Tibial nerve (tissue), 4 donors: ENCODE measurements around the gene NT5DC4. TPM values are rescaled to one million over a fixed set of nuclear protein-coding genes. Genes with fewer than 3 reads are reported as not detected.

Source experiments
- DNase-seq, 2 donors: peaks; one replicate each; pipeline ENCODE4 v3.0.0-alpha.2; 2019; ENCODE audit warnings: low spot score in 2 of 2
- H3K27ac ChIP-seq, 4 donors: fragments of 200-600 bp; sonication (generic) in 3 of 4; one replicate each; pipeline ENCODE4 v1.5.1; 2017 to 2019; ENCODE audit warnings: mild to moderate bottlenecking in 1 of 4
- H3K27me3 ChIP-seq, 2 donors: fragments of 200-600 bp; sonication (generic) in 1 of 2; one replicate each; pipeline versions ENCODE4 v1.5.1 to v1.6.0; 2017 to 2019
- H3K36me3 ChIP-seq, 3 donors: fragments of 200-600 bp; sonication (generic); one replicate each; pipeline ENCODE4 v1.5.1; 2018 to 2019
- H3K4me1 ChIP-seq, 4 donors: fragments of 200-600 bp; sonication (generic) in 3 of 4; one replicate each; pipeline ENCODE4 v1.5.1; 2017 to 2019
- H3K4me3 ChIP-seq, 4 donors: fragments of 200-600 bp; sonication (generic) in 3 of 4; one replicate each; pipeline ENCODE4 v1.5.1; 2017 to 2019; ENCODE audit warnings: mild to moderate bottlenecking in 1 of 4, moderate library complexity in 1 of 4
- H3K9me3 ChIP-seq, 4 donors: fragments of 200-600 bp; sonication (generic) in 3 of 4; one replicate each; pipeline ENCODE4 v1.5.1; 2017 to 2019
- EP300 ChIP-seq, 2 donors: sonication (generic); formaldehyde crosslinking; IDR thresholded peaks; one replicate each; pipeline ENCODE4 v1.6.1; 2017; ENCODE audit warnings: antibody characterized with exemption in 2 of 2, mild to moderate bottlenecking in 1 of 2
- POLR2A ChIP-seq, 2 donors: fragments of 450-650 bp; IDR thresholded peaks; one replicate each; pipeline ENCODE4 v1.6.1; 2017; ENCODE audit warnings: antibody characterized with exemption in 2 of 2, mild to moderate bottlenecking in 2 of 2, moderate library complexity in 2 of 2
- WGBS, 2 donors: methylation state at CpG; one replicate each; pipeline ENCODE4 v1.1.5; 2018; 5-methylcytosine and 5-hydroxymethylcytosine counted together
- total RNA-seq, 4 donors: library from RNA; depleted of rRNA; stranded (reverse); fragments of >200 nt; gene quantifications; one replicate each; pipeline ENCODE4 v1.1.0, GENCODE V29; 2016
- TF ChIP-seq, protein P1 (sequence below), 5 experiments: fragments of 200-600 bp in 3 of 5; fragments of 450-650 bp in 2 of 5; sonication (generic) in 3 of 5; IDR thresholded peaks; one replicate each; pipeline ENCODE4 v1.5.1; 2016 to 2019; ENCODE audit warnings: antibody characterized with exemption in 5 of 5, mild to moderate bottlenecking in 3 of 5, moderate library complexity in 2 of 5

NT5DC4 gene
- total RNA-seq, 4 donors from 2014 or later, result not detected

DNA sequence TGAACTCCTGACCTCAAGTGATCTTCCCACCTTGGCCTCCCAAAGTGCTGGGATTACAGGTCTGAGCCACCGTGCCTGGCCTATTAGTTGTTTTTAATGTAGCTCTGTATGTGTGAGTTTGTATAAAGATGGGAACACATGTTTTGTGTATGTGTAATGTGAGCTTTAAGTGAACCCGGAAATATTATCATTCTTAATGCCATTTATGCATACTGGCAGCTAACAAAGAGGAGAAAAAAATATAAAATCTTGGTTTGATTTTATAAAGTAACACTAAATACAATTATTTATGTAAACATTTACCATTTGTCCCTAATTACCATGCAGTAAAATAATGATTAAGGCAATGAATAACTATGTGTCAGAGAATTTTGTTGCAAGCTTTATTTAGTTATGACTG, 52.7 kb downstream of the NT5DC4 start:
- no peak overlapping the region for H3K4me3 ChIP-seq
- TF ChIP-seq, protein P1, sequence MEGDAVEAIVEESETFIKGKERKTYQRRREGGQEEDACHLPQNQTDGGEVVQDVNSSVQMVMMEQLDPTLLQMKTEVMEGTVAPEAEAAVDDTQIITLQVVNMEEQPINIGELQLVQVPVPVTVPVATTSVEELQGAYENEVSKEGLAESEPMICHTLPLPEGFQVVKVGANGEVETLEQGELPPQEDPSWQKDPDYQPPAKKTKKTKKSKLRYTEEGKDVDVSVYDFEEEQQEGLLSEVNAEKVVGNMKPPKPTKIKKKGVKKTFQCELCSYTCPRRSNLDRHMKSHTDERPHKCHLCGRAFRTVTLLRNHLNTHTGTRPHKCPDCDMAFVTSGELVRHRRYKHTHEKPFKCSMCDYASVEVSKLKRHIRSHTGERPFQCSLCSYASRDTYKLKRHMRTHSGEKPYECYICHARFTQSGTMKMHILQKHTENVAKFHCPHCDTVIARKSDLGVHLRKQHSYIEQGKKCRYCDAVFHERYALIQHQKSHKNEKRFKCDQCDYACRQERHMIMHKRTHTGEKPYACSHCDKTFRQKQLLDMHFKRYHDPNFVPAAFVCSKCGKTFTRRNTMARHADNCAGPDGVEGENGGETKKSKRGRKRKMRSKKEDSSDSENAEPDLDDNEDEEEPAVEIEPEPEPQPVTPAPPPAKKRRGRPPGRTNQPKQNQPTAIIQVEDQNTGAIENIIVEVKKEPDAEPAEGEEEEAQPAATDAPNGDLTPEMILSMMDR (IDR thresholded peaks at IDR 0.05), result no peak
- TF ChIP-seq POLR2A (IDR thresholded peaks at IDR 0.05) (no peak), EP300 (IDR thresholded peaks at IDR 0.05) (no peak)
- WGBS, 2 donors, result 80 to 88% methylated on average over 2 of the region's 2 CpGs
- no peaks in the 10 kb centered on the region for H3K4me1 ChIP-seq
- no peaks in the 10 kb centered on the region for H3K27me3 ChIP-seq
- no peak overlapping the region for H3K27ac ChIP-seq
- H3K36me3 ChIP-seq, result no peaks in the 10 kb centered on the region
- no peak for DNase-seq
- no peaks in the 10 kb centered on the region for H3K9me3 ChIP-seq

GRCh38 chr2:112774536-112775285, 53.9 kb downstream of the NT5DC4 start:
- DNase-seq, result no peak
- H3K27me3 ChIP-seq, result no peaks in the 10 kb centered on the region
- no peak overlapping the region for H3K4me3 ChIP-seq
- no peaks in the 10 kb centered on the region for H3K9me3 ChIP-seq
- 94% methylated on average over 3 of the region's 3 CpGs for WGBS, 2 donors
- no peaks in the 10 kb centered on the region for H3K36me3 ChIP-seq
- no peaks in the 10 kb centered on the region for H3K4me1 ChIP-seq
- H3K27ac ChIP-seq, result no peak overlapping the region
- TF ChIP-seq EP300 (IDR thresholded peaks at IDR 0.05), result no peak
- TF ChIP-seq, protein P1 (IDR thresholded peaks at IDR 0.05), result no peak
- TF ChIP-seq POLR2A (IDR thresholded peaks at IDR 0.05), result no peak

DNA sequence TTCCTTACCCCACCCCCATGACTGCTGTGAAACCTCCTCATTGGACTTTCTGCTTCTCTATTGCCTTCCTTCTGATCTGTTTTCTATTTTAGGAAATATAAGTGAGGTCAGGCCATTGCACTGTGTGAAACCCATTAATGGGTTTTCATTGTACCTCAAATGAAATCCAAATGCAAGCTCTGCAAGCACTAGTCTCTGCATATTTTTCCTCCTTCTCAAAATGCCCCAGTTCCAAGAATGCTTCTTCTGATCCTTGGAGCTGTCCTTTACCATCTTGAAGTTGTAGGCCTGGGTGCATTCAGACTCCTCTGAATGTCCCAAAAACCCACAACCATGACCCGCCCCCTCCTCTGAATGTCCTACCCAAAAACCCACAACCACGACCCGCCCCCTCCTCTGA, 55.3 kb downstream of the NT5DC4 start:
- Histone ChIP-seq H3K36me3 (no peaks in the 10 kb centered on the region), H3K27ac (no peak overlapping the region), H3K4me1 (no peaks in the 10 kb centered on the region), H3K27me3 (no peaks in the 10 kb centered on the region), H3K4me3 (no peak overlapping the region), H3K9me3 (no peaks in the 10 kb centered on the region)
- DNase-seq, result no peak
- TF ChIP-seq, protein P1 (IDR thresholded peaks at IDR 0.05), result no peak
- no peak for TF ChIP-seq EP300 (IDR thresholded peaks at IDR 0.05)
- no peak for TF ChIP-seq POLR2A (IDR thresholded peaks at IDR 0.05)
- 85 to 91% methylated on average over 2 to 3 of the region's 3 CpGs for WGBS, 2 donors

DNA sequence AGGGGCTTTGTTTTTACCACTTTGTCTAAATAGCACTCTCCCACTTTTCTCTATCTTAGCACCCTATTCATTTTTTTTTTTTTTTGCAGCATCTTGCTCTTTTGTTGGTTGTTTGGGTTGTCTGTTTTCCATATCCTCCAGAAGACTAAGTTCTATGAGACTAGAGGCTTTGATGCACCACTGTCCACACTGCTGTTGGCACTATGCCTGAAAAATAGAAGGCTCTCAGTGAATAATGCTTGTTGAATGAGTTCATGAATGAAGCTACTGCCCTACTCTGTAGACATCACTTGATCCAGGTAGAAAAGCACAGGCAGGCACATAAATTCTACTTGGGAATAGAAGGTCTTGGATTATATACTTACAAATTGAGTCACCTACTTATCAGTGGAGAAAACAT, 56.2 kb downstream of the NT5DC4 start:
- Histone ChIP-seq H3K36me3 (no peaks in the 10 kb centered on the region), H3K27me3 (no peaks in the 10 kb centered on the region), H3K4me3 (no peak overlapping the region), H3K27ac (no peak overlapping the region), H3K4me1 (no peaks in the 10 kb centered on the region), H3K9me3 (no peaks in the 10 kb centered on the region)
- TF ChIP-seq EP300 (IDR thresholded peaks at IDR 0.05), result no peak
- TF ChIP-seq POLR2A (IDR thresholded peaks at IDR 0.05), result no peak
- TF ChIP-seq, protein P1 (IDR thresholded peaks at IDR 0.05), result no peak
- no peak for DNase-seq

DNA sequence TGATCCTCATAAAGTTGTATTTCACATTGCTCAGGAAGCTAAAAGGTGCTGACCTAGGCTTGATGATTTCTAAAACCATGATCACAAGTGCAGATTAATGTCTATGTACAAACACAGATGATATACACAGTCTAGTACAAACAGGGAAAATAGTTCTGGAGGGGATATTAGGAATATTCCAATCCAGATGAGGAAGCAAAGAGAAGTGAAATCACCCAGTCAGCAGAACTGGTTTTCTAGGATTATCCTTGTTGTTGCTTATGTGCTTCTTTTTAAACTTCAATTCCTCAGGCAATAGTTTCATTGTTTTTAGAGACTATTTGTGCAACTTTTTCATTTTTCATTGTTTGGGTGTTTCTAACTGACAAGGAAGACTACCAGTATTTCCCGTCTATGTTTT, 58.8 kb downstream of the NT5DC4 start:
- Histone ChIP-seq H3K27me3 (no peaks in the 10 kb centered on the region), H3K9me3 (no peaks in the 10 kb centered on the region), H3K4me1 (peaks cover 0 to 4% (median 0%) of the 10 kb centered on the region in 4 donors), H3K36me3 (no peaks in the 10 kb centered on the region), H3K27ac (no peak overlapping the region), H3K4me3 (no peak overlapping the region)
- WGBS, 2 donors, result 80 to 82% methylated on average over 1 of the region's 1 CpG
- TF ChIP-seq EP300 (IDR thresholded peaks at IDR 0.05), result no peak
- TF ChIP-seq, protein P1 (IDR thresholded peaks at IDR 0.05), result no peak
- no peak for TF ChIP-seq POLR2A (IDR thresholded peaks at IDR 0.05)
- DNase-seq, result no peak
